GM12878 (cell line): ENCODE data around the gene ARHGEF10L. TPM values are rescaled to one million over a fixed set of nuclear protein-coding genes. Genes with fewer than 3 reads are reported as not detected.

Experiments
- ATAC-seq: fragments of 200-7000 bp; cut with Tn5 transposase; 3 replicates; pipeline ENCODE4 v1.9.1; 2020; ENCODE audit warnings: mild to moderate bottlenecking, moderate library complexity
- BruUV-seq: library from RNA; stranded (reverse); fragments of 400-500 nt; replicated peaks from 2 replicates; lab custom pipeline; 2021; lab: Mats Ljungman, UMichigan
- CTCF ChIA-PET: fragments of 300-600 bp; sonication (Branson Sonifier 250); formaldehyde crosslinking; extraction: SDS; loops from one replicate; lab custom pipeline; 2021; ENCODE audit warnings: inconsistent platforms; lab: Yijun Ruan, JAX
- POLR2A ChIA-PET: fragments of 350-600 bp; formaldehyde crosslinking; extraction: SDS; loops from one replicate; lab custom pipeline; 2021; ENCODE audit warnings: inconsistent platforms; lab: Charles Lee
- RAD21 ChIA-PET: fragments of 300-600 bp; sonication (Branson Sonifier 250); formaldehyde crosslinking; loops from one replicate; lab custom pipeline; 2023; ENCODE audit warnings: antibody characterized with exemption; ENCODE audit not compliant: unreplicated experiment; lab: Charles Lee
- SMC1A ChIA-PET: fragments of 300-600 bp; sonication (Branson Sonifier 250); formaldehyde crosslinking; loops from one replicate; lab custom pipeline; 2023; ENCODE audit not compliant: unreplicated experiment, uncharacterized antibody; lab: Charles Lee
- DNase-seq: peaks from one replicate; pipeline ENCODE4 v3.0.0-alpha.2; 2011; ENCODE audit warnings: low read depth, low spot score
- FAIRE-seq: peaks from 3 replicates; lab custom pipeline; 2011; peaks lifted over from hg19 to GRCh38; lab: Jason Lieb, UNC
- H2AFZ ChIP-seq: 2 replicates; pipeline ENCODE4 v1.6.0; 2011; ENCODE audit warnings: low read depth, low read length, control low read depth; ENCODE audit not compliant: control insufficient read depth
- H3K27ac ChIP-seq: 2 replicates; pipeline ENCODE4 v1.5.1; 2011; ENCODE audit warnings: control low read depth; ENCODE audit not compliant: control insufficient read depth, insufficient read depth
- H3K27me3 ChIP-seq, 2 experiments: replicated peaks in 1 of 2; 2 replicates each; pipeline versions ENCODE4 v1.6.0 to v1.6.1; 2011; ENCODE audit warnings: low read length in 1 of 2; ENCODE audit not compliant: control insufficient read depth in 2 of 2, insufficient read depth in 2 of 2
- H3K36me3 ChIP-seq, 2 experiments: 2 replicates each; pipeline ENCODE4 v1.5.1; 2011; ENCODE audit warnings: low read length in 1 of 2; ENCODE audit not compliant: control insufficient read depth in 2 of 2, insufficient read depth in 2 of 2
- H3K4me1 ChIP-seq: 2 replicates; pipeline ENCODE4 v1.6.1; 2011; ENCODE audit warnings: mild to moderate bottlenecking, low read length, moderate library complexity, mixed read lengths; ENCODE audit not compliant: control insufficient read depth, insufficient read depth
- H3K4me2 ChIP-seq: 2 replicates; pipeline ENCODE4 v1.6.0; 2011; ENCODE audit warnings: control low read depth; ENCODE audit not compliant: control insufficient read depth, insufficient read depth
- H3K4me3 ChIP-seq: fragments of 200-600 bp; sonication (generic); 2 replicates; pipeline ENCODE4 v1.5.1; 2016
- H3K79me2 ChIP-seq: 2 replicates; pipeline ENCODE4 v1.6.0; 2011; ENCODE audit warnings: low read length; ENCODE audit not compliant: control insufficient read depth, insufficient read depth
- H3K9ac ChIP-seq: 2 replicates; pipeline ENCODE4 v1.8.0; 2011; ENCODE audit warnings: low read length, control low read depth, mixed read lengths; ENCODE audit not compliant: control insufficient read depth, insufficient read depth
- H3K9me3 ChIP-seq: replicated peaks from 3 replicates; pipeline ENCODE4 v1.5.1; 2011; ENCODE audit warnings: mild to moderate bottlenecking, low read length; ENCODE audit not compliant: control insufficient read depth, insufficient read depth
- H4K20me1 ChIP-seq: 2 replicates; pipeline ENCODE4 v1.6.0; 2011; ENCODE audit not compliant: control insufficient read depth, insufficient read depth
- ATF2 ChIP-seq: IDR thresholded peaks from 2 replicates; pipeline ENCODE4 v1.6.1; 2012; ENCODE audit warnings: low read length, inconsistent platforms
- CUX1 ChIP-seq: IDR thresholded peaks from 2 replicates; pipeline ENCODE4 v1.6.1; 2012; ENCODE audit warnings: improper control_type of control experiment, low read depth, low read length; ENCODE audit not compliant: insufficient replicate concordance
- ETV6 ChIP-seq, 2 experiments: fragments of 450-650 bp in 1 of 2; IDR thresholded peaks in 1 of 2; conservative IDR thresholded peaks in 1 of 2; 2 replicates each; pipeline ENCODE4 v1.6.1; 2014; ENCODE audit warnings: antibody characterized with exemption in 1 of 2, borderline replicate concordance in 1 of 2, low read depth in 1 of 2, mild to moderate bottlenecking in 1 of 2, moderate library complexity in 1 of 2
- IRF5 ChIP-seq: fragments of 450-650 bp; IDR thresholded peaks from 2 replicates; pipeline ENCODE4 v1.6.1; 2017; ENCODE audit warnings: borderline replicate concordance
- RAD21 ChIP-seq: IDR thresholded peaks from 2 replicates; pipeline ENCODE4 v1.6.1; 2011; ENCODE audit warnings: mild to moderate bottlenecking, low read depth, low read length, moderate library complexity; ENCODE audit not compliant: insufficient read depth
- RCOR1 ChIP-seq: conservative IDR thresholded peaks from 2 replicates; pipeline ENCODE4 v1.6.1; 2012; ENCODE audit warnings: low read depth, low read length, improper control_type of control experiment
- RFX5 ChIP-seq: IDR thresholded peaks from 2 replicates; pipeline ENCODE4 v1.6.1; 2011; ENCODE audit warnings: low read depth, low read length, improper control_type of control experiment
- SIN3A ChIP-seq: IDR thresholded peaks from 2 replicates; pipeline ENCODE4 v1.6.1; 2012; ENCODE audit warnings: low read depth, low read length, improper control_type of control experiment
- SKIL ChIP-seq: fragments of 450-650 bp; IDR thresholded peaks from 2 replicates; pipeline ENCODE4 v1.6.1; 2017; ENCODE audit warnings: mild to moderate bottlenecking, low read depth, inconsistent platforms; ENCODE audit not compliant: poor library complexity, severe bottlenecking
- USF2 ChIP-seq: IDR thresholded peaks from 2 replicates; pipeline ENCODE4 v1.6.1; 2011; ENCODE audit warnings: low read depth, low read length, improper control_type of control experiment, borderline replicate concordance
- ZNF217 ChIP-seq: fragments of 450-650 bp; IDR thresholded peaks from 2 replicates; pipeline ENCODE4 v1.6.1; 2017; ENCODE audit warnings: antibody characterized with exemption, mild to moderate bottlenecking
- WGBS: methylation state at CpG from one replicate; pipeline ENCODE4 v1.1.6; 2016; ENCODE audit warnings: low lambda C conversion rate; ENCODE audit not compliant: insufficient replicate concordance, insufficient coverage; ENCODE audit errors: missing lambda C conversion rate; 5-methylcytosine and 5-hydroxymethylcytosine counted together
- in situ Hi-C: fragments of 300-500 bp; cut with MboI; formaldehyde crosslinking; loops from 9 replicates; pipeline ENCODE4 v1.14.3; 2018; ENCODE audit warnings: mixed read lengths
- intact Hi-C: fragments of 100-400 bp; cut with micrococcal nuclease; formaldehyde crosslinking; loops from one replicate; pipeline ENCODE4 v1.14.2; 2022; ENCODE audit not compliant: unreplicated experiment
- polyA plus RNA-seq, 11 experiments: library from polyadenylated mRNA; depleted of rRNA in 4 of 11; unstranded in 6 of 11; stranded (reverse) in 5 of 11; fragments of >200 nt; fragmentation: Nextera tagmentation in 4 of 11; fragmentation: Illumina TruSeq in 1 of 11; extraction: Ambion mirVana in 4 of 11; extraction: Trizol in 1 of 11; gene quantifications; 1 replicate in 1 of 11; 2 replicates in 10 of 11; pipeline versions ENCODE4 v1.2.1 to v1.2.3, GENCODE V29; 2011 to 2016; ENCODE audit warnings: inconsistent platforms in 2 of 11, missing spikeins in 2 of 11, low read depth in 1 of 11
- total RNA-seq, 4 experiments: library from RNA; depleted of rRNA in 3 of 4; stranded (reverse); fragments of >200 nt in 3 of 4; fragmentation: Illumina TruSeq in 1 of 4; extraction: Trizol in 1 of 4; gene quantifications; 2 replicates each; pipeline versions ENCODE4 v1.2.1 to v1.2.3, GENCODE V29; 2013 to 2021

The ARHGEF10L gene
- total and polyA plus RNA-seq, 10 of the 15 experiments (the other 5 are each of a cell fraction or from before 2014, with no cell fraction given), result 0.05 to 0.94 (median 0.28) TPM; not detected in 2

- WGBS, result 19% methylated on average over 24 of the region's 27 CpGs
- H3K4me3 ChIP-seq, result no peak overlapping the region
- no peak for DNase-seq
- ChIA-PET CTCF (interaction anchor here (0.6 to 0.8 kb wide), 2 partner anchors 11 to 12 kb away, joined by 3 read pairs; no protein-coding TSS in a partner anchor), POLR2A (no interaction called here), RAD21 (no interaction called here), SMC1A (no interaction called here)
- intact Hi-C loops, result no loop called here
- no peaks in the 10 kb centered on the region for H3K79me2 ChIP-seq
- no peak overlapping the region for H3K27ac ChIP-seq
- H2AFZ ChIP-seq, result no peak overlapping the region
- H3K4me1 ChIP-seq, result no peaks in the 10 kb centered on the region
- peaks cover 0 to 3% of the 10 kb centered on the region in 2 experiments; a peak in 2 of 4 replicates for H3K27me3 ChIP-seq
- H3K9me3 ChIP-seq, result no peaks in the 10 kb centered on the region
- no peak overlapping the region for H3K9ac ChIP-seq
- in situ Hi-C loops, result no loop called here
- no TSS peak for BruUV-seq
- no peak overlapping the region for H3K4me2 ChIP-seq
- H4K20me1 ChIP-seq, result no peaks in the 10 kb centered on the region
- ATAC-seq, result no peak
- H3K36me3 ChIP-seq, result no peaks in the 10 kb centered on the region
- no peak for FAIRE-seq
- TF ChIP-seq SIN3A, result no peak
- TF ChIP-seq USF2, result no peak
- no peak for TF ChIP-seq RFX5
- no peak for TF ChIP-seq ETV6 (conservative IDR thresholded peaks at IDR 0.05 in 1 of 2, IDR thresholded peaks at IDR 0.05 in 1 of 2; ENCODE audit: borderline replicate concordance in 1 of 2, low read depth in 1 of 2)
- no peak for TF ChIP-seq ATF2
- no peak for TF ChIP-seq CUX1
- no peak for TF ChIP-seq SKIL
- TF ChIP-seq IRF5, result no peak
- no peak for TF ChIP-seq ZNF217
- TF ChIP-seq RCOR1, result no peak
- TF ChIP-seq RAD21, result no peak
Observed at GRCh38 chr1:17617787-17618557, 78.5 kb downstream of the ARHGEF10L start.
